ENCODE results near the gene EIF4G1.

Gene EIF4G1

DNA sequence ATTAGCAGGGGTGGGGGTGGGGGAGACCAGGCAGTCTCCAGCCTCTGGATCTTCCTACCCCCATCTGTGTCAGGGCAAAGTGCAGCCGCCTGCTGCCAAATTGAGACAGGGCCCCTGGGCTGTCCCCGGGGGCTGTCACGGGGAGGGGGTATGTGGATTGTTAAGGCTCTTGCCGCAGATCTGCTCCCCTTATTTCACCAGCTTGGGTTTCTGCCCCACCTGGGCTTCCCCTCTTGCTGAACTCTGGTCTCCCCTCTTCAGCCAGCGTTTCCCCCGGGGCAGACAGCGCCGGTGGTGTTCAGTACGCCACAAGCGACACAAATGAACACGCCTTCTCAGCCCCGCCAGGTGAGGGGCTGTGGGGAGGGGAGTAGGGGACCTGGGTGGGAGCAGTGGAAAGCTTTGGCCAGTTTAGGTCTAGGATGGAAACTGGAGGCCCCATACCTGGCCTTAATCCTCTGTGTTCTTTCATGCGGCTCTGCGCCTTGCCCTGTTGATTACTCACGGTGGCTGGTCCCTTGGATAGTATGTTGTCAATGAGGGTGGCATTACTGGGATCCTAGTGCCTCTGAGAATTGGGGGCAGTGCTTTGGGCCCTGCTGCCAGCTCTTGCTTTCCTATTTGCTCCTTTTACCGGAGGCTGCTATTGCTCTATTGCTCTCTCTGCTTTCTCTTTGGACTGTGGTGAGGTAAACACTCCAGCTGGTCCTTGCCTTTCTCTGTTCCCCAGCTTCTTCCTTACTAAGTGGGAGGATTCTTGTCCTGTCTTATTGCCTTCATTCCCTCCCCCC is 1.7 kb downstream of the EIF4G1 start:
- peak overlapping the region; percentile 95 for H3K4me3 ChIP-seq (replicated peaks; ENCODE audit: low read depth, low read length)
- DNase-seq (ENCODE audit: extremely low read depth, low read depth) = no peak
- TF ChIP-seq, protein P1, sequence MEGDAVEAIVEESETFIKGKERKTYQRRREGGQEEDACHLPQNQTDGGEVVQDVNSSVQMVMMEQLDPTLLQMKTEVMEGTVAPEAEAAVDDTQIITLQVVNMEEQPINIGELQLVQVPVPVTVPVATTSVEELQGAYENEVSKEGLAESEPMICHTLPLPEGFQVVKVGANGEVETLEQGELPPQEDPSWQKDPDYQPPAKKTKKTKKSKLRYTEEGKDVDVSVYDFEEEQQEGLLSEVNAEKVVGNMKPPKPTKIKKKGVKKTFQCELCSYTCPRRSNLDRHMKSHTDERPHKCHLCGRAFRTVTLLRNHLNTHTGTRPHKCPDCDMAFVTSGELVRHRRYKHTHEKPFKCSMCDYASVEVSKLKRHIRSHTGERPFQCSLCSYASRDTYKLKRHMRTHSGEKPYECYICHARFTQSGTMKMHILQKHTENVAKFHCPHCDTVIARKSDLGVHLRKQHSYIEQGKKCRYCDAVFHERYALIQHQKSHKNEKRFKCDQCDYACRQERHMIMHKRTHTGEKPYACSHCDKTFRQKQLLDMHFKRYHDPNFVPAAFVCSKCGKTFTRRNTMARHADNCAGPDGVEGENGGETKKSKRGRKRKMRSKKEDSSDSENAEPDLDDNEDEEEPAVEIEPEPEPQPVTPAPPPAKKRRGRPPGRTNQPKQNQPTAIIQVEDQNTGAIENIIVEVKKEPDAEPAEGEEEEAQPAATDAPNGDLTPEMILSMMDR (IDR thresholded peaks at IDR 0.05; ENCODE audit: low read depth, low read length, missing control alignments) = no peak

DNA sequence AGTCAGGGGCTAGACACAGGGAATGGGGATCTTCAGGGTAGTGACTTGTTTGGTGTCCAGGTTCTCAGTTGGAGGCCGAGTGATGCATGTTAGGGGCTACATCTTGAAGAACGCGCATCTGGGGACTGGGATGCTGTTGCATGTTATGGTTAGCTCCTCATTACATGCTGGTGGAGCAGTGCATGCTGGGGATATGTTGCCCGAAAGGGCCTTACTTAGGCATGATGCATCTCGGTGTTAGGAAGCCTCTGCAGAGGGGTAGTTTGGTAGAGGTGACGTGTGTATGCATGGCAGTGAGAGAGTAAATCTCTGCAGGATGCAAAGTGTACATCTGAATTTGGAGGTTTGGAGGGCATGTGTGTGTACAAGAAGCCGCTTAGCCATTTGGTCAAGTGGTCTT is 2.4 kb downstream of the EIF4G1 start:
- TF ChIP-seq, protein P1 (IDR thresholded peaks at IDR 0.05; ENCODE audit: low read depth, low read length, missing control alignments) = no peak
- no peak for DNase-seq (ENCODE audit: extremely low read depth, low read depth)
- H3K4me3 ChIP-seq (replicated peaks; ENCODE audit: low read depth, low read length) = peak overlapping the region; percentile 95

GRCh38 chr3:184317201-184317600 is 2.8 kb downstream of the EIF4G1 start:
- TF ChIP-seq, protein P1 (IDR thresholded peaks at IDR 0.05; ENCODE audit: low read depth, low read length, missing control alignments) = no peak
- peak overlapping the region; percentile 95 for H3K4me3 ChIP-seq (replicated peaks; ENCODE audit: low read depth, low read length)
- DNase-seq (ENCODE audit: extremely low read depth, low read depth) = no peak

DNA sequence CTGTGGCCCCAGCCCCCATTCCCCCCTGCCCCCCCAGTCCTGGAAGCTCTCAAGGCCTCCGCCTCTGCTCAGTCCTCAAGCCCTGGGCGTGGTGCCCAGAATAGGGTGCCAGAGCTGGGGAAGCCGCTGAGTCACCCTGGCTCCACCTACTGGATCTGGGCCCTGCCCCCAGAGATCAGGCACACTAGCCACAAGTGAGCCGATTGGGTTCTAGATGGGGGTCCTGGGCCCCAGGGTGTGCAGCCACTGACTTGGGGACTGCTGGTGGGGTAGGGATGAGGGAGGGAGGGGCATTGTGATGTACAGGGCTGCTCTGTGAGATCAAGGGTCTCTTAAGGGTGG is 5.7 kb downstream of the EIF4G1 start:
- H3K4me3 ChIP-seq (replicated peaks; ENCODE audit: low read depth, low read length) = peak overlapping the region; percentile 29
- TF ChIP-seq, protein P1 (IDR thresholded peaks at IDR 0.05; ENCODE audit: low read depth, low read length, missing control alignments) = no peak
- DNase-seq (ENCODE audit: extremely low read depth, low read depth) = peak; percentile 87

GRCh38 chr3:184321666-184322065 is 7.3 kb downstream of the EIF4G1 start:
- H3K4me3 ChIP-seq (replicated peaks; ENCODE audit: low read depth, low read length) = no peak overlapping the region
- TF ChIP-seq, protein P1 (IDR thresholded peaks at IDR 0.05; ENCODE audit: low read depth, low read length, missing control alignments) = no peak
- no peak for DNase-seq (ENCODE audit: extremely low read depth, low read depth)

DNA sequence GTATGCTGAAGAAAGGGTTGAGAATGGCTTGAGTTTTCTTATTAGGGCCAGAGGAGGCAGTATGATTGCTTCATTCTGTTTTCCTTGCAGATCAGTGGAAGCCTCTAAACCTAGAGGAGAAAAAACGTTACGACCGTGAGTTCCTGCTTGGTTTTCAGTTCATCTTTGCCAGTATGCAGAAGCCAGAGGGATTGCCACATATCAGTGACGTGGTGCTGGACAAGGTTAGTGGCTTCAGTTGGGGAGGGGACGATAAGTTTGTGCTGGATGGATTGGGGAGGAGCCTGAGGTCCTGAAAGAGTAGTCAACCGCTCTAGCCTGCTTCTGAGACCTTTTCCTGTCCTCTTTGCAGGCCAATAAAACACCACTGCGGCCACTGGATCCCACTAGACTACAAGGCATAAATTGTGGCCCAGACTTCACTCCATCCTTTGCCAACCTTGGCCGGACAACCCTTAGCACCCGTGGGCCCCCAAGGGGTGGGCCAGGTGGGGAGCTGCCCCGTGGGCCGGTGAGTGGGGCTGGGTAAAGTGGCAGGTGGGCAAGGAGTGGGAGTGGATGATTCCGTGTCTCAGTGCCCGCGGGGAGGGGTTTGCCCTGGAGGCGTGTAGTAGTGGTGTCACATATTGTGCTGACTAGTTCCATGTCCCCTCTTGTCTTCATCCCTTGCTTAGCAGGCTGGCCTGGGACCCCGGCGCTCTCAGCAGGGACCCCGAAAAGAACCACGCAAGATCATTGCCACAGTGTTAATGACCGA is 8.5 kb downstream of the EIF4G1 start:
- H3K4me3 ChIP-seq (replicated peaks; ENCODE audit: low read depth, low read length) = no peak overlapping the region
- DNase-seq (ENCODE audit: extremely low read depth, low read depth) = no peak
- TF ChIP-seq, protein P1 (IDR thresholded peaks at IDR 0.05; ENCODE audit: low read depth, low read length, missing control alignments) = no peak
